ENCODE results near the gene BCAS4.

BCAS4 gene

DNA sequence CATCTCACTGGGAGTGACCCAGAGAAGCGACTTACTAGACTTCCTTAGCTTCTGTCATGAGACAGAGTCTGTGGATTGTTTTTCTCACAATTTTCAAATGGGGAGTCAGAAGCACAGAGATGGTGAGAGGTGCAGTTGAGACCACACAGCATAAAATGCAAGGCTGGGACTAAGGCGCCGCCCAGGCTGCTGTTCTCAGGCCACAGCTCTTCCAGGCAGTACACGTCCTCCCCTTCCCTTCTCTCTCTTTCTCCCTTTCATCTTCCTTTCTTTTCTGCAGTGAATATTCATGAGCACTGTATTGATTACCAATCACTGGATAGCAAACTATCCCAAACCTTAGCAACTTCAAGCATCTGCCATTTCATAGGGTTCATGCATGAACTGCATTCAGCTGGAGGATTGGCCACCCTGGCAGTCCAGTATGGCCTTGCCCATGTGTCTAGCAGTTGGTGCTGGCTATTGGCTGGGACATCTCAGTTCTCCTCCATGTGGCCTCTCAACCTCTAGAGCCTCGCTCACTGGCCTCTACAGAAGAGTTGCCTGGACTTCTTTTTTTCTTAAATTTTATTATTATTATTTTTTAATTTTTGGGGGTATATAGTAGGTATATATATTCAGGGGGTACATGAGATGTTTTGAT is 11.4 kb downstream of the BCAS4 start:
- TF ChIP-seq ZFX (IDR thresholded peaks at IDR 0.05), result no peak
- TF ChIP-seq, protein P1, sequence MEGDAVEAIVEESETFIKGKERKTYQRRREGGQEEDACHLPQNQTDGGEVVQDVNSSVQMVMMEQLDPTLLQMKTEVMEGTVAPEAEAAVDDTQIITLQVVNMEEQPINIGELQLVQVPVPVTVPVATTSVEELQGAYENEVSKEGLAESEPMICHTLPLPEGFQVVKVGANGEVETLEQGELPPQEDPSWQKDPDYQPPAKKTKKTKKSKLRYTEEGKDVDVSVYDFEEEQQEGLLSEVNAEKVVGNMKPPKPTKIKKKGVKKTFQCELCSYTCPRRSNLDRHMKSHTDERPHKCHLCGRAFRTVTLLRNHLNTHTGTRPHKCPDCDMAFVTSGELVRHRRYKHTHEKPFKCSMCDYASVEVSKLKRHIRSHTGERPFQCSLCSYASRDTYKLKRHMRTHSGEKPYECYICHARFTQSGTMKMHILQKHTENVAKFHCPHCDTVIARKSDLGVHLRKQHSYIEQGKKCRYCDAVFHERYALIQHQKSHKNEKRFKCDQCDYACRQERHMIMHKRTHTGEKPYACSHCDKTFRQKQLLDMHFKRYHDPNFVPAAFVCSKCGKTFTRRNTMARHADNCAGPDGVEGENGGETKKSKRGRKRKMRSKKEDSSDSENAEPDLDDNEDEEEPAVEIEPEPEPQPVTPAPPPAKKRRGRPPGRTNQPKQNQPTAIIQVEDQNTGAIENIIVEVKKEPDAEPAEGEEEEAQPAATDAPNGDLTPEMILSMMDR (conservative IDR thresholded peaks at IDR 0.05), result no peak
- no peak overlapping the region for H3K27ac ChIP-seq

DNA sequence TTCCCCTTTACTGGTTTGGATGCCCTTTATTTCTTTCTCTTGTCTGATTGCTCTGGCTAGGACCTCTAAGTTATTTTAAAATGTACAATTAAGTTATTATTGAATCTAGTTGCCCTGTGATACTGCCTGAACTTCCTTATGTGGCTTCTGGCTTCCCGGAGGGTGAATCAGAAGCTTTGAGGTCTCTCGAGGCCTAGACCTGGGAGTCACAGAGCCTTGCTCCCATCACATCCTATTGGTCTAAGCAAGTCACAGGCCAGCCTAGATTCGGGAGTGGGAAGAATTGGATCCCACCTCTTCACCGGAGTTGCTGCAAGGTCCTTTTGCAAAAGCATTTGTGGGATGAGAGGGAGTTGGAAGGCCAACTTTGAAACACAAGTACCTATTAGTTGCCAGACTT is 15.2 kb downstream of the BCAS4 start:
- no peak for TF ChIP-seq ZFX (IDR thresholded peaks at IDR 0.05)
- TF ChIP-seq, protein P1 (conservative IDR thresholded peaks at IDR 0.05), result no peak
- no peak overlapping the region for H3K27ac ChIP-seq

DNA sequence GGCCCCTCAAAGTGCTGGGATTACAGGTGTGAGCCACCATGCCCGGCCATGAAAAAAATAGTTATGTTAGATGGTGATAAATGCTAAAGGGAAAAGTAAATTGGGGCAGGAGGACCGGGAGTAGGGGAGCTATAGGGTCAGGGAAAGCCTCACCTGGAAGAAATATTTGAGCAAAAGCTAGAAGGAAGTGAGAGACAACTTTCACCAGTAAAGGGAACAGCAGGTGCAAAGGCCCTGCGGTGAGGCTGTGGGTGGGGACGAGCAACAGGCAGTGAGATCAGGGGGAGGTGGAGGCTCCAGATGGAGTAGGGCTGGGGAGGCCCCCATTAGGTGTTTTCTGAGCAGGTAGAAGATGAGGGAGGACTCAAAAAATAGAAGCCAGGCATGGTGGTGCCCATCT is 16.0 kb downstream of the BCAS4 start:
- H3K27ac ChIP-seq, result no peak overlapping the region
- TF ChIP-seq ZFX (IDR thresholded peaks at IDR 0.05), result no peak
- TF ChIP-seq, protein P1 (conservative IDR thresholded peaks at IDR 0.05), result no peak

DNA sequence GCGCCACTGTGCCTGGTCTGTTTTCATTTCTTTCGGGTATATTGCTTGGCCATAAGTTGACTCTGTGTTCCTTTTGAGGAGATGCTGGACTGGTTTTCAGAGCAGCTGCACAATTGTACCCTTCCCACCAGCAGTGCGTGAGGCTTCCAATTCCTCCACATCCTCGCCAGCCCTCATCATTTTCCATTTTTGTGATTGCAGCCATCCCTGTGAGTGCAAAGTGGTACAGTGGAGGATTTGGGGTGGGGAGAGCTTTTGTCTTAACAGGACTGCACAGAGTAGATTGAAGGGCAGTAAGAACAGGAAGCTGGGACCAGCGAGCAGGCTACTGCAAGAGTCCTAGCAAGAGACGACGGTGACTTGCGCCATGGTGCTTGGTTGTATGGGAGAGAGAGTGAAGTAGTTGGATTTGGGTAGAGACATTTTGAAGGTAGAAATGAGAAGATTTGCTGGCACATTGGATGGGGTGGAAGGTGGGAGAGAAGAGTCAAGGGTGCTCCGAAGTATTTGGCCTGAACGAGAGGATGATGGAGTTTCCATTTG is 18.3 kb downstream of the BCAS4 start:
- H3K27ac ChIP-seq, result no peak overlapping the region
- TF ChIP-seq ZFX (IDR thresholded peaks at IDR 0.05), result no peak
- TF ChIP-seq, protein P1 (conservative IDR thresholded peaks at IDR 0.05), result no peak

DNA sequence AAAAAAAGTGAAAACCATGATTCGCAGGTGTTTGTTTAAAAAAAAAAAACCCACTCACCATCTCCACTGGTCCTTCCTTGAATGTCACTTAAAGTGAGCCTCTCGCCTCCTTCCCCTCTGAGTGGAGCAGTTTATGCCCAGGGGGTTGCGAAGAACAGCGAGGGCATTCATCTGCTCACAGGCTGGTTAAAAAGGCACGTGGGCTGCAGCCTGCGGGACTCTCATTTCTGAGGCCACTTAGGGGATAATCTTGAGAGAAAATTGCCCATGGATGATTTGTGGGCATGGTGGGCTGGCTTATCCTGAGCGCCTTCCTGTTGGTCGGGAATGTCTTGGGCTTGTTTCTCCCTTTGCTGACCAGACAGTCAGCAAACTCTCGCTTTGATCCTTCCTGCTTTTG is 18.9 kb downstream of the BCAS4 start:
- TF ChIP-seq ZFX (IDR thresholded peaks at IDR 0.05), result no peak
- TF ChIP-seq, protein P1 (conservative IDR thresholded peaks at IDR 0.05), result no peak
- no peak overlapping the region for H3K27ac ChIP-seq

DNA sequence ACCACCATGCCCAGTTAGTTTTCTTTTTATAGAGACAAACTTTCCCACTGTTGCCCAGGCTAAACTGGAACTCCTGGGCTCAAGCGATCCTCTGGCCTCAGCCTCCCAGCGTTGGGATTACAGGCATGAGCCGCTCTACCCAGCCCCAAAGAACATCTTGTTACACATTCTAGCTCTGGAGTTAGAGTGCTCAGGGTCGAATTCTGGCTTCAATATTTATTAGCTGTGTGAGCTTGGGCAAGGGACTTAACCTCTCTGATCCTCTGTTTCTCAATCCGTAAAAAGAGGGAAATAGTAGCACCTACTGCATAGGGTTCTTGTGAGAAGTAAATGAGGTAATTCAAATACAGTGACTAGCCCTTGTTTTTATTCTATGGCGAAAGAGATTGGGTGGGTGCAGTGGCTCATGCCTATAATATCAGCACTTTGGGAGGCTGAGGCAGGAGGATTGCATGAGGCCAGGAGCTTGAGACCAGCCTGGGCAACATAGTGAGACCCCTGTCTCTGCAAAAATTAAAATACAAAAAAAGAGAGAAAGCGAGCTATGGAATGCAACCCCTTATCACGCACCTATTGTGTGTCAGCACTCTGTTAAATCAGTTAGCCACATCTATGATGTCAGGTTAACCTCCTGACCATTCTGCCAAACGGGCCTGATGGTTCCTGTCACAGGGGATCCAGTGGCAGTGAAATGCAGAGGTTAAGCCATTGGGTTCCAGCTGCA is 19.7 kb downstream of the BCAS4 start:
- TF ChIP-seq, protein P1 (conservative IDR thresholded peaks at IDR 0.05), result no peak
- no peak for TF ChIP-seq ZFX (IDR thresholded peaks at IDR 0.05)
- H3K27ac ChIP-seq, result no peak overlapping the region
